Globus pallidus (tissue), 1 donor: ENCODE results near the gene MAP3K5.
A peak's percentile ranks its signal among the peaks of the same experiment; 100 is the strongest.

Experiments
- DNase-seq: peaks from one replicate; pipeline ENCODE4 v3.0.0-alpha.2; 2015; ENCODE audit warnings: low spot score

Gene MAP3K5

GRCh38 chr6:136571065-136571464, 221.2 kb downstream of the MAP3K5 start:
- no peak for DNase-seq

DNA sequence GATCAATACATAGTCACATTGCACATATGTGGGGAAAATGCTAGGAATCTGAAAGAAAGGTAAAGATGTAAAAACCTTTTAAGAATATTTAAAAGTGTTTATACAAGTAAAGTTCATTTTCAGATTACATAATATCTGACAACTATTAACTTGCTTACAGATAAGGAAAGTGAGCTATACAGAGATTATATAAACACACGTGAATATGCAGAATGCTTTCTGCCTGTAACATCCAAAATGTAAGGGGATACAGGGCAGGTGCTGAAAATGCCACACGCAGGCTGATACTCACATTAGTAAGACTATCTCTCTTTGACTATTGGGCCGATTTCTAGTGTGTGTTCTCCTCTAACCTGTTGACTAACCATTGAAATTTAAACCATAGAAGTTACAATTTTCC, 224.1 kb downstream of the MAP3K5 start:
- DNase-seq, result no peak

DNA sequence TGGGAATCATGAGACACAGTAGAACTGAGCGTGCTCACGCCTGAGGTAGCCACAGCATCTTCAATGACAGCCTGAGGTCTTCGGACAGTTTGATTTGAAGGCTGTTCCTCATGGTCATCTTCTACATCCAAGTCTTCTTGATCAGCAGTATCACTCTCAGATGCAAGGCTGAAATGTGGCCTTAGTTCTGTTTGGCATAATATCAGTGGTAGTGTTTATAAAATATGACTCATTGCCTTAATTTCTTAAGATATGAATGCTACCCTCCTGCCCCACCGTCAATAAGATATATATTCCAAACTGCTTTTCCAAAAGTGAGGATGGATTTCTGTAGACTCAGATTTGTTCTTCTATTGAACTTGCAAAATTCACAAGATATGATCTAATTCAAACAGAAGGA, 224.6 kb downstream of the MAP3K5 start:
- no peak for DNase-seq

DNA sequence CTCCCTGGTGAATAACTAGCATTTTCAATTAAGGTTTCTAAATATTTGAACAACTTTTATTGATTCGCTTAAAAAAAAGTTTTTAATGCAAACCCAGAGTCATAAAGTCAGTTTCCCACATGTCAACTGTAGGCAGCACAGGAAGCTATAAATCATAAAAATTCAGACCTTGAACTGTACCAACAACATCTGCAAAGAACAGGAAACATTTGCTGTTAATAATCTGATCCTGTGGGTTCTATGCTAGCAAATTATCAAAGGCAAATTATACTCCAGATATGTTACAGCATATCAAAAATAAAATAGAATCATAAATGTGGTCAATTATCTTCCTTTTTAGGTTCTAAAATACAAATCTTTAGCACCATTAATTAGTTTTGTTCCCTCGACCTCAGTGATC, 225.4 kb downstream of the MAP3K5 start:
- DNase-seq, result no peak

GRCh38 chr6:136566007-136566487, 226.2 kb downstream of the MAP3K5 start:
- no peak for DNase-seq

- no peak for DNase-seq
Measured at GRCh38 chr6:136564180-136564579, 228.1 kb downstream of the MAP3K5 start.

GRCh38 chr6:136563386-136564152, 228.7 kb downstream of the MAP3K5 start:
- no peak for DNase-seq

DNA sequence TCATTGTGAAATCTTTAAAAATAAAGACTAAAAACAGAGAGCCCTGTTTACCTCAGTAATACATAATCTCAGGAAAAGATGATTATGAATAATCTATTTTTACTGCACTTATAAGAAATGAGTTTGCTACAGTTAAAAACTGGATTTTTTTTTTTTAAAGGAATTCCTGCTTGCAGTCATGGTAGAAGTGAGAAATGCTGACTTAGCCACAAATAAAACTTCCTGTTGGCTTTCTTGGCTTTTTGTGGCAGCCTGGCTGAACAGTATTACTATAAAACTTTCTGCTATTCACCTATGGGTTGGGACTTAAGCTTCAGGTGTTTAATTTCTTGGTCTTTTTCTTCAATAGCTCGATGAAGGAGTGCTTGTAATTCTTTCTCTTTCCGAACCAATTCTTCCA, 230.1 kb downstream of the MAP3K5 start:
- DNase-seq, result no peak

GRCh38 chr6:136553166-136553787, 239.0 kb downstream of the MAP3K5 start:
- DNase-seq, result no peak

DNA sequence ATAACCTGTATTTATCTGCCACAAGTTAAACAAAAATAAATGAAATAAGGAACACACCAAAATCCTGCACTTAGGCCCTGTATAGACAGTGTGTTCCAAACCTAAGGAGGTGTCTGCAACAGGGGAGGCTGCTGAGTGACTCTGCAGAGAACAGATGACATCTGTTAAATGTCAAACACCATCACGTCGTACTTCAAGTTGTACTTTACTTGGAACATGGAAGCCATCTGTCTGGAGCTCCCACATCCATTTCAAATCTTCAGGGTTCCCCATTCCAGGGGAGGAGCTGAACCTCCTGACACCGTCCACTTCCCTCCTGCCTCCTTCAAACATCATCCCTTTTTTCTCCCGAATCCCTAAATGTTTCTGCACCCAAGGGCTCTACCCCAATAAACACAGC, 240.2 kb downstream of the MAP3K5 start:
- no peak for DNase-seq

- DNase-seq, result no peak
Measured at GRCh38 chr6:136551103-136551502, 241.2 kb downstream of the MAP3K5 start.

DNA sequence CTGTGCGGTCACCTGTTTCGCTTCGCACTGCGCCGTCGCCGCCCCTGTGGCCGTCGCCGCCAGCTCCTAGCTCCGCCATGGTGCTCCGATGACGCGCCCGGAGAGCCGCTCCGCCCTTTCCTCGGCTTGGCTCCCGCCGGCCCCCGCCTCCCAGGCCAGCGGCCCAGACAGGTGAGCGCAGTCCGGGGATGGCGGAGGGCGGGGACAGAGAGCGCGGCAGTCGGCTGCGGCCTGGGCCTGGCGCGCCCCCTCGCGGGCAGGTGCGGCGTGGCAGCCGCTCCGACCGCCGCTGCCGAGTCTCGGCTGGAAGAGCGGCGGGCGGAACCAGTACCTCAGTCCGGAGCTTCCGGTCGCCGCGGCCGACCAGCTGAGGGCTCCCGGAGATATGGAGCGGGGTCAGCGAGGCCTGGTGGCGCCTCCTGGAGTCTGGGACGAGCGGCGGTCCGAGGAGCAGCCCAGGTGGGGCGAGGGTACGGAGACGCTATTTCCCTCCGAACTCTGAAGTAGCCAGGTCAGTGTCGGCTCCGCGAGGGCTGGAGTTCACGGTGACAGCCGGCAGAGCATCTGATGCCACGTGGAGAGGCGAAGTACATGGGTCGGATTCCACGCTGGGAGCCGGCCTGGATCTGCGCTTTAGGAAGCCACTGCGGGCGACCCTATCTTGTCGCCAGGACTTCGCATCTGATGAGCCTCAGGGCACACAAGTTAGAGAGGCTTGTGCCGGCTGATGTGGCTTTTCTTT, 241.8 kb downstream of the MAP3K5 start, which contains the start of gene MAP7:
TSS of gene MAP7 (minus strand) at position 93 of the 742 bp plus-strand sequence. CDS start at position 79, 14 bp downstream.
- DNase-seq, result peak; percentile 30

DNA sequence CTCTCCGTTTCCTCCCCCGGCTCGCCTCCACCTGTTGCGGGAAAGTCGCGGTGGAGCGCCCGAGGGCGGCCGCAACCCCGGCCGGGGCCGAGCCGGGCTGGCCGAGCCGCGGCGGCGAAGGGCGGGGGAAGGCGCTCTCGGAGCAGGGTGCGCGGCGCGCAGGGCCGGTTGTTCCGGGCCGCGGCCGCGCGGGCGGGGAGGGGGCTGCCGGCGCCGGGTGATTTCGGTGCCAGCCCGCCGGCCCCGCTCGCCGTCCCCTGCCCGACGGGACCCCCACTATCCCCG, 242.3 kb downstream of the MAP3K5 start:
- DNase-seq, result no peak

DNA sequence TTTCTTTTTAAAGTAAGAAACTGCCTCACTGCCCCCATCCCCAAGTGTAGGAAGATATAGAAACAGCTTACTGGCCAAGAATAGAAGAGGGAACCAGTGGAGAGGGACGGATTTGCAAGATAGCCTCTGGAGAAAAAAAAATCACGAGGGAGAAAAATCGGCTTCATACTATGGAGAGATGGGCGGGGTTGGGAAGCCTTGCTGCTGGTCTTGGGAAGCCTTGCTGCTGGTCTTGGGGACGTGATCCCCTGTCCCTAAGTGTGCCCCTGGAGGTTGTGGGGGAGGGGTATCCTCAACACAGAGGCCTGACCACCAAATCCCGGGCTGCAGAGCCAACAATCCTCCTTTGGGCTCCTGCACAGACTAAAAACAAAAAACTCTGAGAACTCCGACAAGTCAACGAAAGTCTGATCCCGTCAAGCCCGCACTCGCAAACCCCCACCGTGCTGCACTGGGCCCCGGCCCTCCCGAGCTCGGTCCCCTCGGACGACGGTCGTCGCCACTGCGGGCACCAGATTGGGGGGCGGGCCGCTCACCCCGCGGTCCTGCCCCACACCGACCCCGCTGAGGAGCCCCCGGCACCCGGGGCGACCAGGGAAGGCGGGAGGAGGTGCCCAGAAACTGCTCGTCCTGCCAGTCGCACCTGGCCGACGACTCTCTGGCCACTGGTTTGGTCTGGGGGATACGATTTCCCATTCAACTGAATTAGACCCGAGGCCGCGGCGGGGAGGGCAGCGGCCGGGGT, 242.8 kb downstream of the MAP3K5 start:
- DNase-seq, result peak; percentile 58

DNA sequence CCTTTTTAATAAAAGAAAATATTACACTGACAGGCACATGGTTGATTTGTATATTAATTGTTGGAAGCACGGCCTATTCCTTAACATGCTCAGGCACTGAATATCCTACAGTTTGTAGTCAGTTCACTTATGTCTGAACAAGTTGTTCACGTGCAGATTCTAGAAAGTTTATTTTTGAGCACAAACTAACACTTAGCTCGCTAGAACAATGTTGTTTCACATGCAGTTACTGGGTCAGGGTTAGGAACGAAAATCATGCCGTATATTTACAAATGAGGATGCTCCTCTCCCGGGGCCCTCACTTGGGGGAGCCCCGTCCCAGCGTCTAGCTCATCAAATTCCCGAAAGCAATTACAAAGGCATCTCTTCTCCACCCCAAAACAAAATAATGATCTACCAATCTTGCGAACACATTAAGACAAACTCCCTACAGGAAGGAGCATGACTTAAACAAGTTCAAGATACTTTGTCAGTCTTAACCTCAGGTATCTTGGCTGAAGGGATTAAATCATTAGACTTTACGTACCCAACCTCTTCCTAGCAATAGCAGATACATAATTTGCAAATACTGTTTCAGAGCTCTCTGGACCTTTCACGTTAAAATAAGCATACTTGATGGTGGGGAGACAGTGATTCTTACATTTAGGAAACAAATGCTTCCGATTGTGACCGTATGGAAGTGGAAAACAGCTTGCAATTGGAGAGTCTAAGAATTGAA, 243.5 kb downstream of the MAP3K5 start:
- peak; percentile 49 for DNase-seq

- DNase-seq, result no peak
Measured at GRCh38 chr6:136547871-136548270, 244.4 kb downstream of the MAP3K5 start.

- DNase-seq, result peak; percentile 83
Measured at GRCh38 chr6:136547336-136547735, 244.9 kb downstream of the MAP3K5 start.

DNA sequence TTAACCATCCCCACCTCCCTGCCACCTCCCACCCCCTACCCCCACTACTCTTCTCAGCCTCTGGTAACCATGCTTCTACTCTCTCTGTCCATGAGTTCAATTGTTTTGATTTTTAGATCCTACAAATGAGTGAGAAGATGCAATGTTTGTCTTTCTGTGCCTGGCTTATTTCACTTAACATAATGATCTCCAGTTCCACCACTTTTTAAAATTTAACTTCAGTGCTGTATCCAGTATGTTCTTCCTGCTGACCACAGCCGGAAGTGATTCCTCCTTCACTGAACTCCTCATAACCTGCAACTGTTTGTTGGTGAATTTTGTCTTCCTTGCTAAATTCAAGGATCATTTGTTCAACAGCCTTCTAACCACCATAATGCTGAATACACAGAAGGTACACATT, 245.9 kb downstream of the MAP3K5 start:
- DNase-seq, result no peak

- DNase-seq, result no peak
Measured at GRCh38 chr6:136544326-136544725, 248.0 kb downstream of the MAP3K5 start.

GRCh38 chr6:136541395-136541794, 250.9 kb downstream of the MAP3K5 start:
- DNase-seq, result no peak

- DNase-seq, result no peak
Measured at GRCh38 chr6:136539967-136540652, 252.2 kb downstream of the MAP3K5 start.
